HG03066 (cell line): ENCODE results near the gene C1QL4.
A peak's percentile ranks its signal among the peaks of the same experiment; 100 is the strongest.
"Not testable (repeated sequence)": the region's sequence is repeated elsewhere in the genome, so short reads cannot be mapped to it uniquely, and the experiment has no call there.

Experiments
- ATAC-seq: cut with Tn5 transposase; IDR thresholded peaks from one replicate; pipeline ENCODE4 v1.9.1; 2021; ENCODE audit warnings: low read depth; ENCODE audit not compliant: unreplicated experiment

C1QL4 gene

GRCh38 chr12:49334681-49335080 is 2.3 kb downstream of the C1QL4 start:
- no peak for ATAC-seq

- ATAC-seq: no peak
These were observed 2.8 kb downstream of the C1QL4 start for GRCh38 chr12:49334226-49334625.

- ATAC-seq: not testable (repeated sequence)
These were observed 3.2 kb downstream of the C1QL4 start for GRCh38 chr12:49333778-49334177.

GRCh38 chr12:49332891-49333371 is 4.1 kb downstream of the C1QL4 start:
- no peak for ATAC-seq

- no peak for ATAC-seq
These were observed 4.5 kb downstream of the C1QL4 start for GRCh38 chr12:49332441-49332861.

GRCh38 chr12:49331380-49332222 is 5.4 kb downstream of the C1QL4 start:
- no peak for ATAC-seq

- no peak for ATAC-seq
These were observed 6.2 kb downstream of the C1QL4 start for GRCh38 chr12:49330631-49331379.

GRCh38 chr12:49330032-49330619 is 6.9 kb downstream of the C1QL4 start:
- ATAC-seq: no peak

- ATAC-seq: no peak
These were observed 8.2 kb downstream of the C1QL4 start for GRCh38 chr12:49328816-49329215.

- no peak for ATAC-seq
These were observed 9.1 kb downstream of the C1QL4 start for GRCh38 chr12:49327887-49328286.

GRCh38 chr12:49327368-49327767 is 9.6 kb downstream of the C1QL4 start:
- ATAC-seq: no peak

GRCh38 chr12:49325606-49326005 is 11.4 kb downstream of the C1QL4 start:
- ATAC-seq: no peak

- ATAC-seq: no peak
These were observed 13.4 kb downstream of the C1QL4 start for GRCh38 chr12:49323524-49324097.

- peak; percentile 98 for ATAC-seq
These were observed 14.1 kb downstream of the C1QL4 start, which contains the start of gene TROAP for GRCh38 chr12:49322708-49323523. TSS of gene TROAP (plus strand) at chr12:49323255. CDS start at chr12:49323609, 354 bp downstream.

GRCh38 chr12:49322367-49322707 is 14.7 kb downstream of the C1QL4 start:
- ATAC-seq: no peak

- ATAC-seq: not testable (repeated sequence)
These were observed 16.4 kb downstream of the C1QL4 start for GRCh38 chr12:49320411-49321103.

GRCh38 chr12:49317118-49317517 is 19.9 kb downstream of the C1QL4 start:
- ATAC-seq: not testable (repeated sequence)

GRCh38 chr12:49314811-49315210 is 22.2 kb downstream of the C1QL4 start:
- no peak for ATAC-seq

GRCh38 chr12:49310451-49311000 is 26.5 kb downstream of the C1QL4 start:
- not testable (repeated sequence) for ATAC-seq
